ENCODE measurements around the gene ALAD. TPM values are rescaled to one million over a fixed set of nuclear protein-coding genes. Genes with fewer than 3 reads are reported as not detected.

Gene ALAD
- total and polyA plus RNA-seq, 2 of the 13 experiments (the other 11 are each of a cell fraction or from before 2014, with no cell fraction given): 21.8 to 30.1 TPM

GRCh38 chr9:113350107-113350661, 50.9 kb downstream of the ALAD start:
- H3K4me1 ChIP-seq (ENCODE audit: insufficient read depth, low read length): peaks cover 41% of the 10 kb centered on the region
- FAIRE-seq: no peak
- no peaks in the 10 kb centered on the region for H3K9me3 ChIP-seq (ENCODE audit: low read length)
- no peaks in the 10 kb centered on the region for H4K20me1 ChIP-seq (ENCODE audit: insufficient read depth, low read length)
- BruUV-seq (replicated peaks): no TSS peak
- WGBS (ENCODE audit: low lambda C conversion rate): 27% methylated on average over 14 of the region's 14 CpGs
- peak overlapping the region; percentile 26 to 73 (median 42); a peak in 3 of 6 replicates for H3K4me3 ChIP-seq (replicated peaks in 1 of 3; ENCODE audit: insufficient read depth in 1 of 3, low read depth in 2 of 3, low read length in 3 of 3)
- CTCF ChIA-PET (ENCODE audit: low intra/inter-chr PET ratio, low total read pairs): no interaction called here
- ATAC-seq: no peak
- no peak overlapping the region for H2AFZ ChIP-seq (ENCODE audit: low read length)
- H3K27ac ChIP-seq (ENCODE audit: extremely low read length, insufficient read depth, low read length): no peak overlapping the region
- POLR2A ChIA-PET: interaction anchor here (0.6 to 2.9 kb wide), 5 partner anchors 10 to 251 kb away, joined by 3 to 14 read pairs (median 5); partner anchors contain the start of genes C9orf43, CDC26, POLE3 and PRPF4
- H3K27me3 ChIP-seq (ENCODE audit: control insufficient read depth in 1 of 2, insufficient read depth in 2 of 2, low read length in 2 of 2): peaks cover 0 to 32% of the 10 kb centered on the region in 2 experiments; a peak in 3 of 5 replicates
- no peak overlapping the region for H3K9ac ChIP-seq (ENCODE audit: insufficient read depth, low read depth, low read length)
- peak overlapping the region; percentile 87 for H3K4me2 ChIP-seq (ENCODE audit: low read depth, low read length)
- TF ChIP-seq NPAS2 (CRISPR knock-in tag; IDR thresholded peaks at IDR 0.05; ENCODE audit: borderline replicate concordance): no peak
- TF ChIP-seq SALL1 (CRISPR knock-in tag; IDR thresholded peaks at IDR 0.05): 0 out of 2 replicates have a peak, but pooled peaks have one; percentile 14
- no peak for TF ChIP-seq NONO (IDR thresholded peaks at IDR 0.05)
- TF ChIP-seq NONO (CRISPR knock-in tag; conservative IDR thresholded peaks at IDR 0.05): no peak
- 0 out of 2 replicates have a peak, but pooled peaks have one; percentile 28 for TF ChIP-seq ZNF878 (CRISPR knock-in tag; IDR thresholded peaks at IDR 0.05)
- DNase-seq (ENCODE audit: low spot score): no peak
- H3K79me2 ChIP-seq (ENCODE audit: insufficient read depth, low read length): no peaks in the 10 kb centered on the region
- in situ Hi-C loops (cut with HindIII; ENCODE audit: extremely low pct_ligation_motif_present, low pct_unique_long_range_greater_than_20kb) (loop anchor here (5.0 kb wide), 1 partner anchor 52 kb away; the partner anchor contains the start of gene ALAD), intact Hi-C loops (cut with micrococcal nuclease; ENCODE audit: unreplicated experiment) (no loop called here)
- no peaks in the 10 kb centered on the region for H3K36me3 ChIP-seq (replicated peaks in 1 of 2; ENCODE audit: control insufficient read depth in 1 of 2, insufficient read depth in 2 of 2, low read length in 2 of 2)

GRCh38 chr9:113349445-113350094, 51.5 kb downstream of the ALAD start, which contains the start of gene BSPRY:
BSPRY (plus strand) TSS chr9:113349541; CDS start chr9:113349580, 39 bp downstream.
- no peaks in the 10 kb centered on the region for H3K79me2 ChIP-seq (ENCODE audit: insufficient read depth, low read length)
- ChIA-PET POLR2A (interaction anchor here (0.6 to 2.9 kb wide), 5 partner anchors 9 to 252 kb away, joined by 3 to 14 read pairs (median 5); partner anchors contain the start of genes C9orf43, CDC26, POLE3 and PRPF4), CTCF (ENCODE audit: low intra/inter-chr PET ratio, low total read pairs) (no interaction called here)
- H3K36me3 ChIP-seq (replicated peaks in 1 of 2; ENCODE audit: control insufficient read depth in 1 of 2, insufficient read depth in 2 of 2, low read length in 2 of 2): no peaks in the 10 kb centered on the region
- peak within 1 kb of the TSS; percentile 26 to 73 (median 42); a peak in 5 of 6 replicates for H3K4me3 ChIP-seq (replicated peaks in 1 of 3; ENCODE audit: insufficient read depth in 1 of 3, low read depth in 2 of 3, low read length in 3 of 3)
- no peak within 1 kb of the TSS for H2AFZ ChIP-seq (ENCODE audit: low read length)
- ATAC-seq (peak; percentile 54), FAIRE-seq (no peak), DNase-seq (ENCODE audit: low spot score) (no peak)
- peaks cover 45% of the 10 kb centered on the region for H3K4me1 ChIP-seq (ENCODE audit: insufficient read depth, low read length)
- no peaks in the 10 kb centered on the region for H3K9me3 ChIP-seq (ENCODE audit: low read length)
- H3K27me3 ChIP-seq (ENCODE audit: control insufficient read depth in 1 of 2, insufficient read depth in 2 of 2, low read length in 2 of 2): peaks cover 0 to 32% of the 10 kb centered on the region in 2 experiments; a peak in 3 of 5 replicates
- intact Hi-C loops (cut with micrococcal nuclease; ENCODE audit: unreplicated experiment): loop anchor here (5.0 kb wide), 1 partner anchor 37 kb away; no protein-coding TSS in a partner anchor
- H3K9ac ChIP-seq (ENCODE audit: insufficient read depth, low read depth, low read length): no peak within 1 kb of the TSS
- in situ Hi-C loops (cut with HindIII; ENCODE audit: extremely low pct_ligation_motif_present, low pct_unique_long_range_greater_than_20kb): loop anchor here (5.0 kb wide), 1 partner anchor 53 kb away; the partner anchor contains the start of gene ALAD
- no peaks in the 10 kb centered on the region for H4K20me1 ChIP-seq (ENCODE audit: insufficient read depth, low read length)
- 17% methylated on average over 11 of the region's 71 CpGs for WGBS (ENCODE audit: low lambda C conversion rate)
- no peak within 1 kb of the TSS for H3K27ac ChIP-seq (ENCODE audit: extremely low read length, insufficient read depth, low read length)
- peak within 1 kb of the TSS; percentile 87 for H3K4me2 ChIP-seq (ENCODE audit: low read depth, low read length)
- BruUV-seq (replicated peaks): no TSS peak
- TF ChIP-seq ZSCAN9 (CRISPR knock-in tag; IDR thresholded peaks at IDR 0.05; ENCODE audit: borderline replicate concordance) (no peak), HNRNPLL (IDR thresholded peaks at IDR 0.05; ENCODE audit: low read depth, low read length, poor library complexity, severe bottlenecking) (peak; percentile 88), PHF21A (CRISPR knock-in tag; IDR thresholded peaks at IDR 0.05) (0 out of 2 replicates have a peak, but pooled peaks have one; percentile 14), ZNF629 (CRISPR knock-in tag; conservative IDR thresholded peaks at IDR 0.05) (peak; percentile 81), ZMYM3 (CRISPR knock-in tag; IDR thresholded peaks at IDR 0.05) (peak; percentile 18; the same call in 1 of the 2 replicates), ZFY (CRISPR knock-in tag; IDR thresholded peaks at IDR 0.05) (no peak), ZNF207 (IDR thresholded peaks at IDR 0.05; ENCODE audit: borderline replicate concordance) (no peak), MAX (IDR thresholded peaks at IDR 0.05) (no peak), YY1 (IDR thresholded peaks at IDR 0.05; ENCODE audit: insufficient read depth, insufficient replicate concordance, low read depth, low read length) (peak; percentile 44), NCOA5 (CRISPR knock-in tag; IDR thresholded peaks at IDR 0.05) (no peak)

Measured in HepG2 (cell line).